ENCODE results near the gene SLC10A6.

SLC10A6 gene

DNA sequence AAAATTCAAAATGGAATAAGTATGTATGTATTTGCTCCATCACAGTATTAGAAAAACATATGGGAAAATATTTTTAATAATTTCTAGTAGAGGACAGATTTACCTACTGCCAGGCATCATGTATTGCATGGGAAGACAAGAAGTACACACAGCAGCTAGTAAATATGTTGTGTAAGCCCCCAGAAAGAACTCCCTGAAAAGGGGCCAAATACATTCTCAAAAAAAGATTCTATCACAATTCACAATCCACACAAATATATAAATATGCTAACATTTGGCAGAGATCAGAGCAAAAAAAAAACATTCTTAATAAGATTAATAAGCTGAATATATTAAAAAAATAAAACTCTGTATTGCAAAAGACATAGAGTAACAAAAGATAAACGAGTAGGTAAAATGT, 28.0 kb downstream of the SLC10A6 start:
- H2AFZ ChIP-seq (ENCODE audit: low read depth, low read length, severe bottlenecking): no peak overlapping the region
- TF ChIP-seq EZH2phosphoT487 (conservative IDR thresholded peaks at IDR 0.05; ENCODE audit: low read length): no peak
- TF ChIP-seq, protein P1, sequence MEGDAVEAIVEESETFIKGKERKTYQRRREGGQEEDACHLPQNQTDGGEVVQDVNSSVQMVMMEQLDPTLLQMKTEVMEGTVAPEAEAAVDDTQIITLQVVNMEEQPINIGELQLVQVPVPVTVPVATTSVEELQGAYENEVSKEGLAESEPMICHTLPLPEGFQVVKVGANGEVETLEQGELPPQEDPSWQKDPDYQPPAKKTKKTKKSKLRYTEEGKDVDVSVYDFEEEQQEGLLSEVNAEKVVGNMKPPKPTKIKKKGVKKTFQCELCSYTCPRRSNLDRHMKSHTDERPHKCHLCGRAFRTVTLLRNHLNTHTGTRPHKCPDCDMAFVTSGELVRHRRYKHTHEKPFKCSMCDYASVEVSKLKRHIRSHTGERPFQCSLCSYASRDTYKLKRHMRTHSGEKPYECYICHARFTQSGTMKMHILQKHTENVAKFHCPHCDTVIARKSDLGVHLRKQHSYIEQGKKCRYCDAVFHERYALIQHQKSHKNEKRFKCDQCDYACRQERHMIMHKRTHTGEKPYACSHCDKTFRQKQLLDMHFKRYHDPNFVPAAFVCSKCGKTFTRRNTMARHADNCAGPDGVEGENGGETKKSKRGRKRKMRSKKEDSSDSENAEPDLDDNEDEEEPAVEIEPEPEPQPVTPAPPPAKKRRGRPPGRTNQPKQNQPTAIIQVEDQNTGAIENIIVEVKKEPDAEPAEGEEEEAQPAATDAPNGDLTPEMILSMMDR (IDR thresholded peaks at IDR 0.05; ENCODE audit: insufficient read depth, low read length, poor library complexity, severe bottlenecking): no peak
- H3K9me3 ChIP-seq (ENCODE audit: insufficient read depth, low read length): no peaks in the 10 kb centered on the region

DNA sequence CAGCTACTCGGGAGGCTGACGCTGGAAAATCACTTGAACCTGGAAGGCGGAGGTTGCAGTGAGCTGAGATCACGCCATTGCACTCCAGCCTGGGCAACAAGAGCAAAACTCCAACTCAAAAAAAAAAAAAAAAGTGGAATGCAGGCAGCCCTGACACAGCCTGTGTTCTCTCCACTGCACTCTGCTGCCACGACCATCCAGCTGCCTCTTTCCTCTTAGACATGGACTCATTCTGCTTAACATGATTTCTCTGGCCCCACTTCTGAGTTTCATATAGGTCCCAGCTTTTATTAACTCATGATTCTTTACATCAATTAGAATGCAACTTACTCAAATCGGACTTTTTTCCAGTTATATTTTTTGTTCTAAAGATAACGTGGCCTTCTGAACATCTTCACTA, 29.6 kb downstream of the SLC10A6 start:
- Histone ChIP-seq H3K27me3 (ENCODE audit: low read length) (no peaks in the 10 kb centered on the region), H3K36me3 (ENCODE audit: low read length) (no peaks in the 10 kb centered on the region), H3K9me3 (ENCODE audit: insufficient read depth, low read length) (no peaks in the 10 kb centered on the region), H4K20me1 (ENCODE audit: low read depth, low read length) (no peaks in the 10 kb centered on the region), H3K27ac (ENCODE audit: low read depth, low read length) (no peak overlapping the region), H3K4me2 (ENCODE audit: low read depth, low read length, poor library complexity, severe bottlenecking) (no peak overlapping the region), H3K4me3 (ENCODE audit: insufficient read depth, low read length, poor library complexity, severe bottlenecking) (no peak overlapping the region), H2AFZ (ENCODE audit: low read depth, low read length, severe bottlenecking) (no peak overlapping the region), H3F3A (ENCODE audit: insufficient read depth) (no peaks in the 10 kb centered on the region), H3K9ac (ENCODE audit: low read length) (no peak overlapping the region), H3K79me2 (ENCODE audit: insufficient read depth, low read length) (no peaks in the 10 kb centered on the region), H3K9me2 (replicated peaks; ENCODE audit: insufficient read depth, low read length) (no peaks in the 10 kb centered on the region)
- TF ChIP-seq EZH2phosphoT487 (conservative IDR thresholded peaks at IDR 0.05; ENCODE audit: low read length): no peak
- TF ChIP-seq, protein P1 (IDR thresholded peaks at IDR 0.05; ENCODE audit: insufficient read depth, low read length, poor library complexity, severe bottlenecking): no peak

More for the DNA sequence above, 28.0 kb downstream of the SLC10A6 start:
- Histone ChIP-seq H3K36me3 (ENCODE audit: low read length) (no peaks in the 10 kb centered on the region), H3K9ac (ENCODE audit: low read length) (no peak overlapping the region), H3K4me3 (ENCODE audit: insufficient read depth, low read length, poor library complexity, severe bottlenecking) (no peak overlapping the region), H4K20me1 (ENCODE audit: low read depth, low read length) (no peaks in the 10 kb centered on the region), H3K4me2 (ENCODE audit: low read depth, low read length, poor library complexity, severe bottlenecking) (no peak overlapping the region), H3K79me2 (ENCODE audit: insufficient read depth, low read length) (no peaks in the 10 kb centered on the region), H3F3A (ENCODE audit: insufficient read depth) (no peaks in the 10 kb centered on the region), H3K9me2 (replicated peaks; ENCODE audit: insufficient read depth, low read length) (no peaks in the 10 kb centered on the region), H3K27me3 (ENCODE audit: low read length) (no peaks in the 10 kb centered on the region), H3K27ac (ENCODE audit: low read depth, low read length) (no peak overlapping the region)

DNA sequence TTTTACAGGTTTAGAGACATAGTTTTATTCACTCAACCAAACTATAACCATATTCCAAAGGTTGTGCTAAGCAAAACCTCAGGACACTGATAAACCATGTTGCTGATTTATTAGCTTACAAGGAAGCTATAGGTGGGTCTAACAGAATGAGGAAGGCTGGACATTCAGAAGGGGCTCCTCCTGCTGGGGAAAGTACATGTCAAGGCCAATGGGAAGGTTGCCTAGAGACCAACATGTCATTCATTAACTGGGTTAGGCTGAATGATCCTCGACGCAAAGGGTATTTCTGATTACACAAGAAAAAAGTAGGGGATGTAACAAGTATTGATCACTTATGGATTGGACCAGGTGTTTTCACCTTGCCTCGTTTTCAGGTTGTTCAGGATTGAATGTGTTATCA, 30.3 kb downstream of the SLC10A6 start:
- no peaks in the 10 kb centered on the region for H3K9me2 ChIP-seq (replicated peaks; ENCODE audit: insufficient read depth, low read length)
- TF ChIP-seq, protein P1 (IDR thresholded peaks at IDR 0.05; ENCODE audit: insufficient read depth, low read length, poor library complexity, severe bottlenecking): no peak
- no peak for TF ChIP-seq EZH2phosphoT487 (conservative IDR thresholded peaks at IDR 0.05; ENCODE audit: low read length)
- H3K9me3 ChIP-seq (ENCODE audit: insufficient read depth, low read length): no peaks in the 10 kb centered on the region
- H3F3A ChIP-seq (ENCODE audit: insufficient read depth): no peaks in the 10 kb centered on the region
- no peaks in the 10 kb centered on the region for H3K27me3 ChIP-seq (ENCODE audit: low read length)
- no peaks in the 10 kb centered on the region for H3K79me2 ChIP-seq (ENCODE audit: insufficient read depth, low read length)
- H4K20me1 ChIP-seq (ENCODE audit: low read depth, low read length): no peaks in the 10 kb centered on the region
- H3K9ac ChIP-seq (ENCODE audit: low read length): no peak overlapping the region
- H3K27ac ChIP-seq (ENCODE audit: low read depth, low read length): no peak overlapping the region
- H3K4me2 ChIP-seq (ENCODE audit: low read depth, low read length, poor library complexity, severe bottlenecking): no peak overlapping the region
- H3K4me3 ChIP-seq (ENCODE audit: insufficient read depth, low read length, poor library complexity, severe bottlenecking): no peak overlapping the region
- H3K36me3 ChIP-seq (ENCODE audit: low read length): no peaks in the 10 kb centered on the region
- no peak overlapping the region for H2AFZ ChIP-seq (ENCODE audit: low read depth, low read length, severe bottlenecking)
